WI38 (cell line): ENCODE data around the gene ALDH1L1.
"Not testable (repeated sequence)": the region's sequence is repeated elsewhere in the genome, so short reads cannot be mapped to it uniquely, and the experiment has no call there.

ENCODE experiments used
- H3K4me3 ChIP-seq: 2 replicates; pipeline ENCODE4 v1.5.1; 2011; ENCODE audit warnings: low read depth, mild to moderate bottlenecking, control low read depth, low read length
- CTCF ChIP-seq: IDR thresholded peaks from 2 replicates; pipeline ENCODE4 v1.5.1; 2012; ENCODE audit warnings: low read depth, mild to moderate bottlenecking, control low read depth, low read length

The ALDH1L1 gene

GRCh38 chr3:126076140-126076539 is 104.2 kb downstream of the ALDH1L1 start:
- no peak for TF ChIP-seq CTCF
- no peak overlapping the region for H3K4me3 ChIP-seq

DNA sequence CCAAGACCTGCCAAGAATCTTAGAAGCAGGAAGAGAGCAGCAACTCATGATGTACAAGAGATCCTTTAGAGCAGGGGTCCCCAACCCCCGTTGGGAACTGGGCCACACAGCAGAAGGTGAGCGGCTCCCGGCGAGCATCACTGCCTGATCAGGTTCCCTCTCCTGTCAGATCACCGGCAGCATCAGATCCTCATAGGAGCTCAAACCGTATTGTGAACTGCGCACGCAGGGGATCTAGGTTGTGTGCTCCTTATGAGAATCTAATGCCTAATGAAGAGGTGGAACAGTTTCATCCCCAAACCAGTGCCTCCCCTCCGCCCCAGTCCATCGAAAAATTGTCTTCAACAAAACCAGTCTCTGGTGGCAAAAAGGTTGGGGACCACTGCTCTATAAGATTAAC is 110.2 kb downstream of the ALDH1L1 start:
- TF ChIP-seq CTCF = no peak
- no peak overlapping the region for H3K4me3 ChIP-seq

DNA sequence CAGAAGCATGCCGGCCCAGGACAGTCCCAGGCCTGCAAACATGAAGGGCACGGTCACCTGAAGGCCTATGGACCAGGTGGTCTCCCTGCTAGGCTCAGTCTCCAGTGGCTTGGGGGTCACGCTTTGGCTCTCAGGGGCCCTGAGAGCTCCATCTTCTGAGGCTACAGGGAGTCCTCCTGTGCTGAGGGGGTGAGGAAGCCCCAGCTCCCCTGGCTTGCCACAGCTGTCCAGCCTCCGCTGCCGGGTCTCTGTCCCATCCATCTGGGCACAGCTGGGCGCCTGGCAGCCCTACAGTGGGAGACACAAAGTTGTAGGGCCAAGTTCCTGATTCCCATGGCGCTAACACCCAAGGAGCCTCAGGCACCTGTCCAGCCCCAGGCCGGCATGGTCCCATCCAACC is 112.4 kb downstream of the ALDH1L1 start:
- no peak overlapping the region for H3K4me3 ChIP-seq
- no peak for TF ChIP-seq CTCF

- not testable (repeated sequence) for H3K4me3 ChIP-seq
These were observed 113.7 kb downstream of the ALDH1L1 start for GRCh38 chr3:126066676-126067075.

DNA sequence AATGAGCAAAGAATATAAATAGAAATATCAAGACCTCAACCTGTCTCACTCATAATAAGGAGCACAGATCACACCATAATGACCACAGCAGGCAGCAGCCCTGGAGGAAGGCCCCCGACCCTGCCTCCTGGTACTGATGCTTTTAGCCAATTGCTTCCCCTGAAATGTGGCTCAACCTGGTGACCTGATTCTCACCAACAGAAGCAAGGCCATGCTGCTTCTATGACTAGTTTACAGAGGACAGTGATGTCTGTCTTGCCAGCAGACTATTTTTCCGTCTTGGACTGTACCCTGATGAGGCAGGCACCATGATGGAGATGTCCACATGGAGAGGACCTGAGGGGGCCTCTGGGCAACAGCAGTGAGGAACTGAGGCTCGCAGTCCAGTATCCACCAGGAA is 114.5 kb downstream of the ALDH1L1 start:
- TF ChIP-seq CTCF = no peak
- no peak overlapping the region for H3K4me3 ChIP-seq

GRCh38 chr3:126064627-126065258 is 115.6 kb downstream of the ALDH1L1 start:
- no peak overlapping the region for H3K4me3 ChIP-seq
- TF ChIP-seq CTCF = no peak

- no peak overlapping the region for H3K4me3 ChIP-seq
- no peak for TF ChIP-seq CTCF
These were observed 116.9 kb downstream of the ALDH1L1 start for GRCh38 chr3:126063358-126063965.
